AG10803 (cell line): Measurements from ENCODE around the gene OSCP1.

Source experiments
- DNase-seq: peaks from one replicate; pipeline ENCODE4 v3.0.0; 2010; ENCODE audit warnings: low read depth
- H3K4me3 ChIP-seq: 2 replicates; pipeline ENCODE4 v1.5.1; 2011; ENCODE audit warnings: mild to moderate bottlenecking, low read length, control low read depth
- TF ChIP-seq, protein P1 (sequence below): conservative IDR thresholded peaks from 2 replicates; pipeline ENCODE4 v1.5.1; 2011; ENCODE audit warnings: mild to moderate bottlenecking, low read length, control low read depth, inconsistent platforms

OSCP1 gene

DNA sequence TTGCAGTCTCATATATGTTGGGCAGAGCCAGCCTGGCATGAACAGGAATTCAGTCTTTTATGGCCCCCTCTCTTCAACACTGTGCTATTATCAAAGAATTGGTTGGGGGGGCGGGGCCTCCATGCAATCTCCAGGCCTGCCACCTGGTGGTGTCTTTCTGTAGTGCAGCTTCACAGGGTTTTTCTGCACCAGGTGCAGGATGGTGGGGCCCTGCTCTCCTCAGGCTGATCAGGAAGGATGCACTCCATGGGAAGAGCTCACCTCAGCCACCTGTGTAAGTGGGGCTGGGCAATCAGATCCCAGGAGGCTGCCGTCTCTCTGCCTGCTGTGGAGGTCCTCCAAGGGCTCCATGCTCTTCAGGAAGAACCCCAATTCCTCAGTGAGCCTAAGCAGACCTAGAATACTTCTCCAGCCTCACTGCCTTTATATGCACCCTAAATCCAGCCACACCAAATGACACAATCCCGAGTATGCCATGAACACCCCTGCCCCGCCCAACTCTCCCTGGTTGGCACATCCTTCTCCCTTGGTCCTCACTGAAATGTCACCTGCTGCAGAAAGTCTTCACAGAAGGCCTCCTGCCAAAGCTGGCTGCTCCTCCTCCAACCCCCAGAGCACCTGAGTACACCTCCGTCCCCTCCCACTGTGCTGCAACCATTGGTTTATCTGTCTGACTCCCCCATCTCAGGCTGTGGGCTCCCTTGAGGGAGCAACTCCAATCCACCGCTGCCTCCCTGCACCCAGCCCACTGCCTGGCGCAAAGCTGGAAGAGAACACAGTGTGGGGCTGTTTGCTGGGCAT, 81.0 kb downstream of the OSCP1 start:
- H3K4me3 ChIP-seq = no peak overlapping the region
- peak; percentile 59 for DNase-seq
- TF ChIP-seq, protein P1, sequence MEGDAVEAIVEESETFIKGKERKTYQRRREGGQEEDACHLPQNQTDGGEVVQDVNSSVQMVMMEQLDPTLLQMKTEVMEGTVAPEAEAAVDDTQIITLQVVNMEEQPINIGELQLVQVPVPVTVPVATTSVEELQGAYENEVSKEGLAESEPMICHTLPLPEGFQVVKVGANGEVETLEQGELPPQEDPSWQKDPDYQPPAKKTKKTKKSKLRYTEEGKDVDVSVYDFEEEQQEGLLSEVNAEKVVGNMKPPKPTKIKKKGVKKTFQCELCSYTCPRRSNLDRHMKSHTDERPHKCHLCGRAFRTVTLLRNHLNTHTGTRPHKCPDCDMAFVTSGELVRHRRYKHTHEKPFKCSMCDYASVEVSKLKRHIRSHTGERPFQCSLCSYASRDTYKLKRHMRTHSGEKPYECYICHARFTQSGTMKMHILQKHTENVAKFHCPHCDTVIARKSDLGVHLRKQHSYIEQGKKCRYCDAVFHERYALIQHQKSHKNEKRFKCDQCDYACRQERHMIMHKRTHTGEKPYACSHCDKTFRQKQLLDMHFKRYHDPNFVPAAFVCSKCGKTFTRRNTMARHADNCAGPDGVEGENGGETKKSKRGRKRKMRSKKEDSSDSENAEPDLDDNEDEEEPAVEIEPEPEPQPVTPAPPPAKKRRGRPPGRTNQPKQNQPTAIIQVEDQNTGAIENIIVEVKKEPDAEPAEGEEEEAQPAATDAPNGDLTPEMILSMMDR = peak; percentile 85
